Right atrium auricular region (tissue), 2 donors: ENCODE data around the gene LYPD6B. TPM values are rescaled to one million over a fixed set of nuclear protein-coding genes. Genes with fewer than 3 reads are reported as not detected.

Experiments
- DNase-seq: peaks from one replicate; pipeline ENCODE4 v3.0.0-alpha.2; 2019; ENCODE audit warnings: low spot score
- H3K27ac ChIP-seq, 2 donors: fragments of 200-600 bp; sonication (generic); 1 replicate in 1 of 2; 2 replicates in 1 of 2; pipeline ENCODE4 v1.5.1; 2016 to 2019
- H3K27me3 ChIP-seq, 2 donors: fragments of 200-600 bp; sonication (generic); one replicate each; pipeline versions ENCODE4 v1.5.1 to v1.6.0; 2017 to 2019
- H3K36me3 ChIP-seq: fragments of 200-600 bp; sonication (generic); one replicate; pipeline ENCODE4 v1.5.1; 2016
- H3K4me1 ChIP-seq, 2 donors: fragments of 200-600 bp; sonication (generic); one replicate each; pipeline versions ENCODE4 v1.5.1 to v1.6.0; 2017 to 2019
- H3K4me3 ChIP-seq, 2 donors: fragments of 200-600 bp; sonication (generic); 1 replicate in 1 of 2; 2 replicates in 1 of 2; pipeline ENCODE4 v1.5.1; 2017 to 2019; ENCODE audit warnings: mild to moderate bottlenecking in 1 of 2, moderate library complexity in 1 of 2
- H3K9me3 ChIP-seq, 2 donors: fragments of 200-600 bp; sonication (generic); one replicate each; pipeline ENCODE4 v1.5.1; 2019
- total RNA-seq, 2 donors: library from RNA; depleted of rRNA; stranded (reverse); fragments of >200 nt; gene quantifications; one replicate each; pipeline ENCODE4 v1.1.0, GENCODE V29; 2016
- TF ChIP-seq, protein P1 (sequence below), 2 donors: fragments of 200-600 bp; sonication (generic); IDR thresholded peaks; one replicate each; pipeline ENCODE4 v1.5.1; 2019; ENCODE audit warnings: antibody characterized with exemption in 2 of 2

Gene LYPD6B, protein sequence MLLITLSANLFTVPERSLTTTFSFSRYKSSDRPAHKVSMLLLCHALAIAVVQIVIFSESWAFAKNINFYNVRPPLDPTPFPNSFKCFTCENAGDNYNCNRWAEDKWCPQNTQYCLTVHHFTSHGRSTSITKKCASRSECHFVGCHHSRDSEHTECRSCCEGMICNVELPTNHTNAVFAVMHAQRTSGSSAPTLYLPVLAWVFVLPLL
- total RNA-seq, result under 1 TPM in 1 of 2 donors, not detected in 1; 0.28 TPM

DNA sequence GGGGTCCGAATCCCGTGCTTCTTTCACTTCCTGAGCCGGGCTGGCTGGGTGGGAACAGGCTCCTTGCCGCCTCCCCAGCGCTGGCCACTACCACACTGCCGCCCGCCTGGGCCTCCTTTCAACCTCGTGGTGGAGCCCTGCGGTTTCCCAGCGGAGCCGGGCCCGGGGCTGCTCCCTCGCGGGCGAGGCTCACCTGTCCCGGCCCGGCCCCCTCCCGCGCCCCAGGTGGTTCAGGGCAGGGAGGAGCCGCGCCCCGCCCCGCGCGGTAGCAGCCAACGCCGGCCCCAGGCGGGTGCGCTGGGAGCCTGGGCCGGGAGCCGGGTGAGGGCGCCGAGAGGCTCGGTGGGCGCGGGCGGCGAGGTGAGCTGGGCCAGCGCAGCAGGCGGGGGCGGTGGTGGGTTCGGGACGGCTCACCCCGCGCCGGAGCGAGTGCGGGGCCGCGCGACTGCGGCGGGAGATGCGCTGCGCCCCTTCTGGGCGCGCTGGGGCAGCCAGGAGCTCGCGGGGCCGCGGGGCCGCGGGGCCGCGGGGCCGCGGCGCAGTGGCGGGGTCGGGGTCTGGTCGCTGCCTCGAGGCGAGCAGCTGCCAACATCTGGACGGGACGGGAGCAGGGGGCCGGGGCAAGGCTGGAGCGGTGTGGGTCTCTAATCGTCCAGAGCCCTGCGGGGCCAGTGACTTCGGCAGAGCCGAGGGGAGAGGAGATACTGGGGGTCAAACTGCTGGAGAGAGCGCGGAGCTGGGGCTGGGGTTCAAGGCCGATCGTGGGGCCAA, at the start of gene LYPD6B:
LYPD6B (plus strand) TSS at position 258 of the 771 bp plus-strand sequence. CDS start 92,250 bp downstream, outside the sequence.
- Histone ChIP-seq H3K9me3 (no peaks in the 10 kb centered on the region), H3K36me3 (no peaks in the 10 kb centered on the region), H3K27ac (no peak within 1 kb of the TSS), H3K4me3 (peak within 1 kb of the TSS in 1 of 2 donors; percentile 39), H3K4me1 (no peaks in the 10 kb centered on the region), H3K27me3 (no peaks in the 10 kb centered on the region)
- DNase-seq, result no peak
- TF ChIP-seq, protein P1, sequence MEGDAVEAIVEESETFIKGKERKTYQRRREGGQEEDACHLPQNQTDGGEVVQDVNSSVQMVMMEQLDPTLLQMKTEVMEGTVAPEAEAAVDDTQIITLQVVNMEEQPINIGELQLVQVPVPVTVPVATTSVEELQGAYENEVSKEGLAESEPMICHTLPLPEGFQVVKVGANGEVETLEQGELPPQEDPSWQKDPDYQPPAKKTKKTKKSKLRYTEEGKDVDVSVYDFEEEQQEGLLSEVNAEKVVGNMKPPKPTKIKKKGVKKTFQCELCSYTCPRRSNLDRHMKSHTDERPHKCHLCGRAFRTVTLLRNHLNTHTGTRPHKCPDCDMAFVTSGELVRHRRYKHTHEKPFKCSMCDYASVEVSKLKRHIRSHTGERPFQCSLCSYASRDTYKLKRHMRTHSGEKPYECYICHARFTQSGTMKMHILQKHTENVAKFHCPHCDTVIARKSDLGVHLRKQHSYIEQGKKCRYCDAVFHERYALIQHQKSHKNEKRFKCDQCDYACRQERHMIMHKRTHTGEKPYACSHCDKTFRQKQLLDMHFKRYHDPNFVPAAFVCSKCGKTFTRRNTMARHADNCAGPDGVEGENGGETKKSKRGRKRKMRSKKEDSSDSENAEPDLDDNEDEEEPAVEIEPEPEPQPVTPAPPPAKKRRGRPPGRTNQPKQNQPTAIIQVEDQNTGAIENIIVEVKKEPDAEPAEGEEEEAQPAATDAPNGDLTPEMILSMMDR (IDR thresholded peaks at IDR 0.05), result no peak

DNA sequence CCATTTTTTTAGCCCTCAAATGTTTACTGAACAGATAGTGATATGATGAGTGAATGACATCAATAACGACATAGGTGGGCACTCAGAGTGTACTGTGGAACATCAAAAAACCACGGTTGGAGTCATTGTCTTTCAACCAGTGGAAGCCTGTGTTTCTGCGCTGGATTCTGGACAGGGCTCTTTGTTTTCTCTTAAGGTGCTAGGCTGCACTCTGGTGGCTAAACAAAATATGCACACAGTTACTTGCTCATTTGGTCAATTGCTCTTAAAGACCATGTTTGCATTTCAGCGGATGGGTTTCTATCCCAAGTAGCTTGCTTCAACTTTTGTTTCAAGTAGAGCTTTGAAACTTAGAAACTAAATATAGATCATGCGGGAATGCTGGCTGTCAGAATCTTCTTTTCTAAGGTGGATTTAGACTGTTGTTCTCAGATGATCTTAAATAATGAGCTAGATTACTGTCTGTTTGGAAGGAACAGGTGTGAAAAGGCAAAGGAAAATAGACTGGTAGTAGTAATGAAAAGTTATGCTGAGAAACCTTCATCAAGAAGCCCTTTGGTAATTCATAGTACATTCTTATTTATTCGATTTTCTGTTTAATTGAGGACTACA, 48.5 kb upstream of the LYPD6B start:
- Histone ChIP-seq H3K27me3 (no peaks in the 10 kb centered on the region), H3K27ac (no peak overlapping the region), H3K36me3 (no peaks in the 10 kb centered on the region), H3K4me3 (no peak overlapping the region), H3K4me1 (no peaks in the 10 kb centered on the region), H3K9me3 (no peaks in the 10 kb centered on the region)
- DNase-seq, result no peak
- TF ChIP-seq, protein P1 (IDR thresholded peaks at IDR 0.05), result peak; percentile 32 to 78

DNA sequence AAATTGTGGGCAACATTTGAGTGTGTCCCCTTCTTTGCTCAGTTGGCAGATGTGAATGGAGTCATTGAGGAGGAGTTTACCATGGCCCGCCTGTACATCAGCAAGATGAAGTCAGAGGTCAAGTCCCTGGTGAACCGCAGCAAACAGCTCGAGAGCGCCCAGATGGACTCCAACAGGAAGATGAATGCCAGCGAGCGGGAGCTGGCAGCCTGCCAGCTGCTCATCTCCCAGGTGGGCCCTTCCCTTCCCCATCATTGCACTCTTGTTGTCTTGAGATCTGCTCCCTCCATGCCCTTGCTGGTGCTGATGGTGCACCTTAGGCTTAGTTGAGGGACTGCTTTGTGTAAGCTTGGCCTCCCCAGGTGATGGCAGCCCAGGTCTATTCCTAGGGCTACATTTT, 47.5 kb upstream of the LYPD6B start:
- Histone ChIP-seq H3K27me3 (no peaks in the 10 kb centered on the region), H3K4me3 (no peak overlapping the region), H3K9me3 (no peaks in the 10 kb centered on the region), H3K4me1 (no peaks in the 10 kb centered on the region), H3K36me3 (no peaks in the 10 kb centered on the region), H3K27ac (no peak overlapping the region)
- DNase-seq, result no peak
- TF ChIP-seq, protein P1 (IDR thresholded peaks at IDR 0.05), result no peak

DNA sequence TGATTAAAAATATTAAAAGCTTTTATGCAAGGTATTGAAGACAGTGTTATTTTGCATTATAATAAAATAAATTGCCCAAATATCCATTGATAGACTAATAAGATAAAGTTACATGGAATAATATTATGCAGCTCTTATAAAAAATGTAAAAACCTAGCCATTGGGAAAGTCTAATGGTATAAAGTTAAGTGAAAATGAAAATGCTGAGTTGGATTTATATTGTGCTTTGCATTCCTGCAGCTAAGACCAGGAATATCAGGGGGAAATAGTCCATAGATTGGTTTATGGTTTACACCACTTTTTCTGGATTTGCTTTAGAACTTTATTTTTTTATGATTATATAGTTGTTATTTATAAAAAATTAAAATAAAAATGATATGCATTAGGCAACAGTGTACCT, 46.1 kb upstream of the LYPD6B start:
- DNase-seq, result no peak
- Histone ChIP-seq H3K9me3 (no peaks in the 10 kb centered on the region), H3K36me3 (no peaks in the 10 kb centered on the region), H3K4me1 (no peaks in the 10 kb centered on the region), H3K4me3 (no peak overlapping the region), H3K27ac (no peak overlapping the region), H3K27me3 (no peaks in the 10 kb centered on the region)
- TF ChIP-seq, protein P1 (IDR thresholded peaks at IDR 0.05), result no peak

DNA sequence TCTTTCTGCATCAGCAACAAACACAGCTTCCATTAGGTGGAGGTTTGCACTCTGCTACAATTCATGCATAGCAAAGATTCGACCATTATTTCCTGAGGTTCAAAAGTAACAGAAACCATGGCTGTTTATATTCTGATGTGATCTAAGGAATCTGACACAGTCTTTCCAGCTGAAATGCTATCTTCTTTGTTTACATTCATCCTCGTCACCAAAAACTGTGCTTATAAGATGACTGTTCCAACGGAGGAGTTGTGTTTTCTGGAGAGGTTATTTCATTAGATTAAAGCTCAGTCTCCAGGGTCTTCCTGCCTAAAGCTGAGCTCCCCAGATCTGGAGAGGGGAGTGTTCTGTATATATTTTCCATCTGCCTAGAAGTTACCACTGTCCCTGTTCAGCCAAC, 45.1 kb upstream of the LYPD6B start:
- Histone ChIP-seq H3K9me3 (no peaks in the 10 kb centered on the region), H3K4me1 (peaks cover 0 to 4% of the 10 kb centered on the region in 2 donors), H3K27me3 (no peaks in the 10 kb centered on the region), H3K36me3 (no peaks in the 10 kb centered on the region), H3K4me3 (no peak overlapping the region), H3K27ac (no peak overlapping the region)
- DNase-seq, result no peak
- TF ChIP-seq, protein P1 (IDR thresholded peaks at IDR 0.05), result no peak
